GM12878 (cell line): ENCODE results near the gene PDE11A.

Experiments
- CHD2 ChIP-seq: IDR thresholded peaks from 2 replicates; pipeline ENCODE4 v1.6.1; 2011; ENCODE audit warnings: low read depth, low read length, improper control_type of control experiment, borderline replicate concordance
- ESRRA ChIP-seq: IDR thresholded peaks from 2 replicates; pipeline ENCODE4 v1.6.1; 2012; ENCODE audit warnings: mild to moderate bottlenecking, low read length, improper control_type of control experiment
- EZH2 ChIP-seq: IDR thresholded peaks from 2 replicates; pipeline ENCODE4 v1.6.1; 2012; ENCODE audit warnings: low read depth, mild to moderate bottlenecking, control low read depth, inconsistent platforms, low read length, borderline replicate concordance; ENCODE audit not compliant: control insufficient read depth
- GABPA ChIP-seq: IDR thresholded peaks from 2 replicates; pipeline ENCODE4 v1.6.1; 2014; ENCODE audit warnings: antibody characterized with exemption, low read depth, mild to moderate bottlenecking, inconsistent platforms
- POLR2A ChIP-seq: IDR thresholded peaks from 2 replicates; pipeline ENCODE4 v1.6.1; 2011; ENCODE audit warnings: low read depth, mild to moderate bottlenecking, low read length
- RCOR1 ChIP-seq: conservative IDR thresholded peaks from 2 replicates; pipeline ENCODE4 v1.6.1; 2012; ENCODE audit warnings: low read depth, low read length, improper control_type of control experiment
- TF ChIP-seq, protein P1 (sequence below): IDR thresholded peaks from 2 replicates; pipeline ENCODE4 v1.6.1; 2011; ENCODE audit warnings: low read depth, low read length, improper control_type of control experiment, borderline replicate concordance
- TF ChIP-seq, protein P2 (sequence below): fragments of 450-650 bp; IDR thresholded peaks from 2 replicates; pipeline ENCODE4 v1.6.1; 2014; ENCODE audit warnings: mild to moderate bottlenecking
- TF ChIP-seq, protein P3 (sequence below), 3 experiments: IDR thresholded peaks in 2 of 3; conservative IDR thresholded peaks in 1 of 3; 2 replicates each; pipeline ENCODE4 v1.5.1; 2011; ENCODE audit warnings: low read depth in 3 of 3, low read length in 3 of 3, mild to moderate bottlenecking in 3 of 3, control low read depth in 2 of 3, moderate library complexity in 2 of 3, inconsistent platforms in 1 of 3, mixed read lengths in 1 of 3; ENCODE audit not compliant: control insufficient read depth in 2 of 3, insufficient read depth in 1 of 3; ENCODE audit errors: extremely low read depth in 1 of 3

DNA sequence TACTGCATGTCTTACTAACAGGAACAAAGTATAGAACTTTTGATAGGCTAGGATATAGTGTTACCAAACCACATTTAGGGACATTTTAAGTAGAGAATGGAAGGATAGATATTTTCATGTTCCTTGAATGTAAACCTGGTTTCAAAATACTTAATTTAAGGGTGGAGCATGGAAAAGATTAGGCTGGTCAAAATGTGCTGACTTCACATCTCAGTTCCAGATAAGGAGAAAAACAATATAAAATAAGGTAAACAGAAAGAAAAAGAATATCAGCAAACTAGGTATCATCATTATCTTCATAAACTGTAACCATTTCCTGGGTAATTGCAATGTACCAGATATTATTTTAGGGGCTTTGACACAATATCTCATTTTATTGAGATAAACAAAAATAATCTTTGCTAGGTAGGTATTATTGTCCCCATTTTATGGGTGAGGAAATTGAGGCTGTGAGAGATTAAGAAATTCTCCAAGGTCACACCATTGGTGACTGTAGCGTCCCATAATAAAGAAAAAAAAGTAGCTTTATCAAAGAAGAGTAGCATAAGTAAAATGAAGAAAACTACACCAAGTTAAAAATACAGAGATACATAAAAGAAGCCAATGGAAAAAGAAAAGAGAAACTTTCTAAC is 3.6 kb downstream of the PDE11A start:
- no peak for TF ChIP-seq RCOR1
- no peak for TF ChIP-seq ESRRA
- TF ChIP-seq, protein P1, sequence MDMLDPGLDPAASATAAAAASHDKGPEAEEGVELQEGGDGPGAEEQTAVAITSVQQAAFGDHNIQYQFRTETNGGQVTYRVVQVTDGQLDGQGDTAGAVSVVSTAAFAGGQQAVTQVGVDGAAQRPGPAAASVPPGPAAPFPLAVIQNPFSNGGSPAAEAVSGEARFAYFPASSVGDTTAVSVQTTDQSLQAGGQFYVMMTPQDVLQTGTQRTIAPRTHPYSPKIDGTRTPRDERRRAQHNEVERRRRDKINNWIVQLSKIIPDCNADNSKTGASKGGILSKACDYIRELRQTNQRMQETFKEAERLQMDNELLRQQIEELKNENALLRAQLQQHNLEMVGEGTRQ = no peak
- no peak for TF ChIP-seq POLR2A
- TF ChIP-seq CHD2 = no peak
- TF ChIP-seq, protein P2, sequence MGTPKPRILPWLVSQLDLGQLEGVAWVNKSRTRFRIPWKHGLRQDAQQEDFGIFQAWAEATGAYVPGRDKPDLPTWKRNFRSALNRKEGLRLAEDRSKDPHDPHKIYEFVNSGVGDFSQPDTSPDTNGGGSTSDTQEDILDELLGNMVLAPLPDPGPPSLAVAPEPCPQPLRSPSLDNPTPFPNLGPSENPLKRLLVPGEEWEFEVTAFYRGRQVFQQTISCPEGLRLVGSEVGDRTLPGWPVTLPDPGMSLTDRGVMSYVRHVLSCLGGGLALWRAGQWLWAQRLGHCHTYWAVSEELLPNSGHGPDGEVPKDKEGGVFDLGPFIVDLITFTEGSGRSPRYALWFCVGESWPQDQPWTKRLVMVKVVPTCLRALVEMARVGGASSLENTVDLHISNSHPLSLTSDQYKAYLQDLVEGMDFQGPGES = no peak
- TF ChIP-seq GABPA = no peak
- TF ChIP-seq EZH2 = no peak
- TF ChIP-seq, protein P3, sequence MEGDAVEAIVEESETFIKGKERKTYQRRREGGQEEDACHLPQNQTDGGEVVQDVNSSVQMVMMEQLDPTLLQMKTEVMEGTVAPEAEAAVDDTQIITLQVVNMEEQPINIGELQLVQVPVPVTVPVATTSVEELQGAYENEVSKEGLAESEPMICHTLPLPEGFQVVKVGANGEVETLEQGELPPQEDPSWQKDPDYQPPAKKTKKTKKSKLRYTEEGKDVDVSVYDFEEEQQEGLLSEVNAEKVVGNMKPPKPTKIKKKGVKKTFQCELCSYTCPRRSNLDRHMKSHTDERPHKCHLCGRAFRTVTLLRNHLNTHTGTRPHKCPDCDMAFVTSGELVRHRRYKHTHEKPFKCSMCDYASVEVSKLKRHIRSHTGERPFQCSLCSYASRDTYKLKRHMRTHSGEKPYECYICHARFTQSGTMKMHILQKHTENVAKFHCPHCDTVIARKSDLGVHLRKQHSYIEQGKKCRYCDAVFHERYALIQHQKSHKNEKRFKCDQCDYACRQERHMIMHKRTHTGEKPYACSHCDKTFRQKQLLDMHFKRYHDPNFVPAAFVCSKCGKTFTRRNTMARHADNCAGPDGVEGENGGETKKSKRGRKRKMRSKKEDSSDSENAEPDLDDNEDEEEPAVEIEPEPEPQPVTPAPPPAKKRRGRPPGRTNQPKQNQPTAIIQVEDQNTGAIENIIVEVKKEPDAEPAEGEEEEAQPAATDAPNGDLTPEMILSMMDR (IDR thresholded peaks at IDR 0.05 in 2 of 3, conservative IDR thresholded peaks at IDR 0.05 in 1 of 3; ENCODE audit: control insufficient read depth in 2 of 3, extremely low read depth in 1 of 3, insufficient read depth in 1 of 3, low read depth in 3 of 3, low read length in 3 of 3) = no peak
